ENCODE results near the gene CPE. TPM values are rescaled to one million over a fixed set of nuclear protein-coding genes. Genes with fewer than 3 reads are reported as not detected.

CPE gene
- total RNA-seq, 2 donors from 2014 or later, result 56.8 to 93.6 TPM

DNA sequence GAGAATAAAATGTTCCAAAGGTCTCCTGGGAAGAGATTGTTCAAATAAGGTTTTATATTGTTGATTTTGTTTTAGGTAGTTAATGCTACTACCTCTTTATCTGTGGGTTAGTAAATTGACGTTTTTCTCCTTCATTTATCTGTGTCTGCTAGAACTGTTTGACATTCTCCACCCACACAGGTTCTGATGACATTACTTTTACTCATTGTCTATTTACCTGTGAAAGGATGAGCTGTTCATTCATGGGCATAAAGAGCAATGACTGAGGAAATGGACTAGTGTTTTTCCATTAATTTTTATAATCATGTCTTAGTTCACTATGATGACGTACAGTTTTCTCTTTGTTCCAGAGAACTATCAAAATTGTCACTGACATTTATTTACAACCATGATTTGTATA lies 75.6 kb downstream of the CPE start:
- DNase-seq (ENCODE audit: low spot score), result no peak
- Histone ChIP-seq H3K9me3 (no peaks in the 10 kb centered on the region), H3K27ac (no peak overlapping the region), H3K4me1 (no peaks in the 10 kb centered on the region), H3K4me3 (no peak overlapping the region), H3K36me3 (no peaks in the 10 kb centered on the region), H3K27me3 (no peaks in the 10 kb centered on the region)
- TF ChIP-seq, protein P1, sequence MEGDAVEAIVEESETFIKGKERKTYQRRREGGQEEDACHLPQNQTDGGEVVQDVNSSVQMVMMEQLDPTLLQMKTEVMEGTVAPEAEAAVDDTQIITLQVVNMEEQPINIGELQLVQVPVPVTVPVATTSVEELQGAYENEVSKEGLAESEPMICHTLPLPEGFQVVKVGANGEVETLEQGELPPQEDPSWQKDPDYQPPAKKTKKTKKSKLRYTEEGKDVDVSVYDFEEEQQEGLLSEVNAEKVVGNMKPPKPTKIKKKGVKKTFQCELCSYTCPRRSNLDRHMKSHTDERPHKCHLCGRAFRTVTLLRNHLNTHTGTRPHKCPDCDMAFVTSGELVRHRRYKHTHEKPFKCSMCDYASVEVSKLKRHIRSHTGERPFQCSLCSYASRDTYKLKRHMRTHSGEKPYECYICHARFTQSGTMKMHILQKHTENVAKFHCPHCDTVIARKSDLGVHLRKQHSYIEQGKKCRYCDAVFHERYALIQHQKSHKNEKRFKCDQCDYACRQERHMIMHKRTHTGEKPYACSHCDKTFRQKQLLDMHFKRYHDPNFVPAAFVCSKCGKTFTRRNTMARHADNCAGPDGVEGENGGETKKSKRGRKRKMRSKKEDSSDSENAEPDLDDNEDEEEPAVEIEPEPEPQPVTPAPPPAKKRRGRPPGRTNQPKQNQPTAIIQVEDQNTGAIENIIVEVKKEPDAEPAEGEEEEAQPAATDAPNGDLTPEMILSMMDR (IDR thresholded peaks at IDR 0.05), result no peak

DNA sequence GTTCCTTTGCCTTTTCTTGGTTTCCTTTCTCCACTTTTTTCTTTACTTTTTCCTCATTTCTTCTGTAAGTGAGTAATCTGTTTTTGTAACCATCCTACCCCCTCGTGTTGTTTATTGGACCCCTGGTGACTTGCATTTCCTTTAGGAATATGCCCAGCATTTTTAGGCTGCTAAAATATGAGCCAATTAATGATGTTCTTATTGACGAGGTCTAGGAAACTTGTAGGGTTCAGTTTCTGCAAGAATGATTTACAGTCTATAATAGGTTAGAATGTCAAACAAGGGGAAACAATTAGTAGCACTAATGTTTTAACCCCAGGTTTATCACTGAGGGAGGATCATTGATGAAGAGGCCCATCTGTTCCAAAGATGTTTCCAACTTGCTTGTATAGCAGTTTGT lies 79.0 kb downstream of the CPE start:
- no peak overlapping the region for H3K4me3 ChIP-seq
- H3K36me3 ChIP-seq, result no peaks in the 10 kb centered on the region
- H3K9me3 ChIP-seq, result no peaks in the 10 kb centered on the region
- no peaks in the 10 kb centered on the region for H3K27me3 ChIP-seq
- DNase-seq (ENCODE audit: low spot score), result no peak
- H3K4me1 ChIP-seq, result peaks cover 0 to 10% of the 10 kb centered on the region in 2 donors
- no peak overlapping the region for H3K27ac ChIP-seq
- TF ChIP-seq, protein P1 (IDR thresholded peaks at IDR 0.05), result no peak

DNA sequence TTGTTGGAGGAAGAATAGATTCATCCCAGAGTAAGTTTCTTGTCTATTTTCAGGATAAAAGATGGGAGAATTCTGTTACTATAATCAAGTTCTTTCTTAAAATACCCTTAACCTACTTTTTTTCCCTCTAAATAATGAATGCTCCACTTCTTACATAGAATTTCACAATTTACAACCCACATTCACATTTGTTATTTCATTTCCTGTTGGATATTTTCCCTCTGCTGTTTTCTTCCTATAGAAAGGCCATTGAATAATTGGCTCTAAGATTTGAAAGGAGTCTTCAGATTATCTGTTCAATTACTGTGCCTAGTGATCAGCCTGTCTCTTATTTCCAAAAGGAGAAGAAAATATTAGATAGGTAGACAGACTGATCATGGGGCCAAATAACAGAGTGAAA lies 79.7 kb downstream of the CPE start:
- H3K27me3 ChIP-seq, result no peaks in the 10 kb centered on the region
- H3K4me3 ChIP-seq, result no peak overlapping the region
- H3K27ac ChIP-seq, result no peak overlapping the region
- peaks cover 0 to 10% of the 10 kb centered on the region in 2 donors for H3K4me1 ChIP-seq
- no peaks in the 10 kb centered on the region for H3K9me3 ChIP-seq
- H3K36me3 ChIP-seq, result no peaks in the 10 kb centered on the region
- TF ChIP-seq, protein P1 (IDR thresholded peaks at IDR 0.05), result no peak
- no peak for DNase-seq (ENCODE audit: low spot score)

- Histone ChIP-seq H3K4me3 (no peak overlapping the region), H3K27ac (no peak overlapping the region)
- DNase-seq (ENCODE audit: low spot score), result peak; percentile 61
Observed at GRCh38 chr4:165461159-165461821, 82.5 kb downstream of the CPE start.

GRCh38 chr4:165462009-165462408 lies 83.2 kb downstream of the CPE start:
- no peak for DNase-seq (ENCODE audit: low spot score)
- no peaks in the 10 kb centered on the region for H3K9me3 ChIP-seq
- H3K4me1 ChIP-seq, result peaks cover 0 to 10% of the 10 kb centered on the region in 2 donors
- H3K36me3 ChIP-seq, result no peaks in the 10 kb centered on the region
- no peaks in the 10 kb centered on the region for H3K27me3 ChIP-seq
- H3K27ac ChIP-seq, result no peak overlapping the region
- no peak overlapping the region for H3K4me3 ChIP-seq
- TF ChIP-seq, protein P1 (IDR thresholded peaks at IDR 0.05), result no peak

More at GRCh38 chr4:165461159-165461821, 82.5 kb downstream of the CPE start:
- no peaks in the 10 kb centered on the region for H3K27me3 ChIP-seq
- H3K4me1 ChIP-seq, result peaks cover 0 to 10% of the 10 kb centered on the region in 2 donors
- TF ChIP-seq, protein P1 (IDR thresholded peaks at IDR 0.05), result no peak
- H3K36me3 ChIP-seq, result no peaks in the 10 kb centered on the region
- H3K9me3 ChIP-seq, result no peaks in the 10 kb centered on the region

- no peaks in the 10 kb centered on the region for H3K36me3 ChIP-seq
- H3K4me3 ChIP-seq, result no peak overlapping the region
- peaks cover 0 to 10% of the 10 kb centered on the region in 2 donors for H3K4me1 ChIP-seq
- H3K9me3 ChIP-seq, result no peaks in the 10 kb centered on the region
- H3K27me3 ChIP-seq, result no peaks in the 10 kb centered on the region
- TF ChIP-seq, protein P1 (IDR thresholded peaks at IDR 0.05), result no peak
- H3K27ac ChIP-seq, result no peak overlapping the region
- no peak for DNase-seq (ENCODE audit: low spot score)
Observed at GRCh38 chr4:165464376-165464775, 85.6 kb downstream of the CPE start.
